ENCODE measurements around the gene BACH1.

Gene BACH1

DNA sequence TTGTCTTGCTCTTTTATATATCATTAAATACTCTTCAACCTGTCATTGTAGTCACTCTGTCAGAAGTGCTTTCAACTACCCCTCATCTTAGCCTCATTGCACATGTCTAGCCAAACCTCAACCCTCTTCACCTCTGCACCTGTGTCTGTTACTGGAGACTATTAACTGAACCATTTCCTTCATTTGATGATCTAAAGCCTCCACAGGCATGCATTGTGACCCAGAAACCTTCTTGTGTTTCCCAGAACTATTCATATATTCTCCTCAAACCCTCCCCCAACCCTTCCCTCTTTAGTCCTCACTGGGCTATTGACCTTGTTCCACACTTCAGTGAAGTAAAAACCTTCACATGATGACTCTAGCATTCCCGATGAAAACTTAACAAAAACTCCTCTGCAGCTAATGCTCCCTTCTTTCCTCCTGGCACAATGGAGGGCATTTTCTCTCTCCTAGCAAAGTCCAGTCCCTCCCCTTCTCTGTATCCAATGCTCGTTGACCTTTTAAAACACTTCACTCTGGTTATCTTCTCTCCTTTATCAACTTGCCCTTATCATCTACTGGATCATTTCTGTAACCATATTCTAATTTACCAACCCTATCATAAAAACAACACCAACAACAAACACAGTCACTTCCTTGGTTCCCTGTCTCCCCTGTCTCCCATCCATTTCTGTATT is 86.1 kb downstream of the BACH1 start:
- DNase-seq = no peak

DNA sequence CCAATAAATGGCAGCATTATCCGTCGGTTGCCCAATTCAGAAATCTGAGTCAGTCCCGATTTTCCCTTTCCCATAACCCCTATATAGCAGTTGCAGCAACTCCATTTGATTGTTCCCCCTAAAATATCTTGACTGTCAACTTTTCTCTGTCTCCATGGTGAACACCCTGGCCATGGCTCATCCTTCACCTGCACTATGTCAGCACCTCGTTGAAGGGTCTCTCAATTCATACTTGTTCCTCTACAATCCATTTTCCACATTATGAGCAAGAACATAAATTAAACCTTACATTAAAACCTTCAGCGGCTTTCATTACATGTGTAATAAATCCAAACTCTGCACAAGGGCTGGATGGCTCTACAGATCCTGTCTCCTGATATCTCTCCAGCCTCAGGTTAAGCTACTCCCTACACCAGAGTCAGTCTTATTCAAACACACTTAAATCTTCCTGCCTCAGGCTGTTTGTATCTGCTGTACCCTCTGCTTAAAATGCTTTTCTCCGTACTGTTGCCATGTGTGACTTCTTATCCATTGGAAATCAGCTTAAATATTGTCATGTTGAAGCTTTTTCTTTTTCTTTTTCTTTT is 87.3 kb downstream of the BACH1 start:
- DNase-seq = no peak

DNA sequence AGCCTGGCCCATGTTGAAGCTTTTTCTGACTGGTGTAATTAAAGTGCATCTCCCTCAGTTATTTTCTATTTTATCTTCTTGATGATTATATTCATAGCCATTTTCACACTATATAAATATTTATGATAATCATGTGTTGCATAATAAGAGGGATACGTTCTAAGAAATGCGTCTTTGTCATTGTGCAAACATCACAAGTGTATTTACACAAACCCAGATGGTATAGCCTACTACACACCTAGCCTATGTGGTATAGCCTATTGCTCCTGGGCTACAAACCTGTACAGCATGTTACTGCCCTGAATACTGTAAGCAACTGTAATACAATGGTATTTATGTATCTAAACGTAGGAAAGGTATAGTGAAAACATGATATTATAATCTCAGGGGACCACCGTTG is 88.1 kb downstream of the BACH1 start:
- DNase-seq = no peak

- DNase-seq = no peak
Measured at GRCh38 chr21:29387598-29387997, 88.9 kb downstream of the BACH1 start.

- no peak for DNase-seq
Measured at GRCh38 chr21:29389136-29389535, 90.4 kb downstream of the BACH1 start.

GRCh38 chr21:29390778-29391177 is 92.1 kb downstream of the BACH1 start:
- no peak for DNase-seq

GRCh38 chr21:29394051-29394450 is 95.3 kb downstream of the BACH1 start:
- no peak for DNase-seq
